A549 (cell line): ENCODE measurements around the gene RPTOR.

Experiments used
- BHLHE40 ChIP-seq: IDR thresholded peaks from 2 replicates; pipeline ENCODE4 v1.6.1; 2012; ENCODE audit warnings: low read depth, low read length, inconsistent platforms
- CHD2 ChIP-seq: fragments of 150-350 bp; IDR thresholded peaks from 2 replicates; pipeline ENCODE4 v1.6.1; 2014; ENCODE audit warnings: low read length; ENCODE audit not compliant: partially characterized antibody
- KDM1A ChIP-seq: fragments of 200-600 bp; sonication (generic); IDR thresholded peaks from 2 replicates; pipeline ENCODE4 v1.6.1; 2016; ENCODE audit warnings: low read depth, mild to moderate bottlenecking
- MAFK ChIP-seq: fragments of 450-650 bp; IDR thresholded peaks from 2 replicates; pipeline ENCODE4 v1.6.1; 2014; ENCODE audit not compliant: partially characterized antibody
- POLR2A ChIP-seq: IDR thresholded peaks from 2 replicates; pipeline ENCODE4 v1.6.1; 2012; ENCODE audit warnings: mild to moderate bottlenecking, low read length
- TF ChIP-seq, protein P1 (sequence below): IDR thresholded peaks from 2 replicates; pipeline ENCODE4 v1.6.1; 2012; ENCODE audit warnings: low read depth, borderline replicate concordance
- TF ChIP-seq, protein P2 (sequence below): fragments of >200 bp; sonication (Bioruptor Twin); formaldehyde crosslinking; IDR thresholded peaks from 3 replicates; pipeline ENCODE4 v1.5.1; 2016
- TF ChIP-seq, protein P3 (sequence below): IDR thresholded peaks from 2 replicates; pipeline ENCODE4 v1.6.1; 2012
- TF ChIP-seq, protein P4 (sequence below): fragments of >200 bp; sonication (Bioruptor Twin); formaldehyde crosslinking; IDR thresholded peaks from 3 replicates; pipeline ENCODE4 v1.6.1; 2016

DNA sequence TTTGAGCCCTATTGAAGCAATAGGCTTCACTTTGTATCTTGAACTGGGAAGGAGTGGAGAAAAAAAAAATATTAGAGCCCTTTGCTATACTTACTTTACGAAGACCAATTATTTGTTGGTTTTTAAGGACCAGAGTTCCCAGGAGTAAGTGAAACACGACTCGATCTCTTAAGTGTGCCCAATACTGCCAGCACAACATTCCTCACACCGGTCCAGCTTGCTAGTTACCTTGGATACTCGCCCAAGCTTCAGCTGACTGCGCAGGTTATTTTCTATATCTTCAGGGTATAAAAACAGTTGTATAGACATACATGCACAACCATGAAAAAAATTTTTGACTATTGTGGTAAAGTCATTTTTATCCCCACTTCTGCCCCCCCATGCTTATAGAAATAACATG, 72.1 kb downstream of the RPTOR start:
- TF ChIP-seq MAFK: no peak
- TF ChIP-seq, protein P1, sequence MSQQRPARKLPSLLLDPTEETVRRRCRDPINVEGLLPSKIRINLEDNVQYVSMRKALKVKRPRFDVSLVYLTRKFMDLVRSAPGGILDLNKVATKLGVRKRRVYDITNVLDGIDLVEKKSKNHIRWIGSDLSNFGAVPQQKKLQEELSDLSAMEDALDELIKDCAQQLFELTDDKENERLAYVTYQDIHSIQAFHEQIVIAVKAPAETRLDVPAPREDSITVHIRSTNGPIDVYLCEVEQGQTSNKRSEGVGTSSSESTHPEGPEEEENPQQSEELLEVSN: no peak
- TF ChIP-seq, protein P2, sequence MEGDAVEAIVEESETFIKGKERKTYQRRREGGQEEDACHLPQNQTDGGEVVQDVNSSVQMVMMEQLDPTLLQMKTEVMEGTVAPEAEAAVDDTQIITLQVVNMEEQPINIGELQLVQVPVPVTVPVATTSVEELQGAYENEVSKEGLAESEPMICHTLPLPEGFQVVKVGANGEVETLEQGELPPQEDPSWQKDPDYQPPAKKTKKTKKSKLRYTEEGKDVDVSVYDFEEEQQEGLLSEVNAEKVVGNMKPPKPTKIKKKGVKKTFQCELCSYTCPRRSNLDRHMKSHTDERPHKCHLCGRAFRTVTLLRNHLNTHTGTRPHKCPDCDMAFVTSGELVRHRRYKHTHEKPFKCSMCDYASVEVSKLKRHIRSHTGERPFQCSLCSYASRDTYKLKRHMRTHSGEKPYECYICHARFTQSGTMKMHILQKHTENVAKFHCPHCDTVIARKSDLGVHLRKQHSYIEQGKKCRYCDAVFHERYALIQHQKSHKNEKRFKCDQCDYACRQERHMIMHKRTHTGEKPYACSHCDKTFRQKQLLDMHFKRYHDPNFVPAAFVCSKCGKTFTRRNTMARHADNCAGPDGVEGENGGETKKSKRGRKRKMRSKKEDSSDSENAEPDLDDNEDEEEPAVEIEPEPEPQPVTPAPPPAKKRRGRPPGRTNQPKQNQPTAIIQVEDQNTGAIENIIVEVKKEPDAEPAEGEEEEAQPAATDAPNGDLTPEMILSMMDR: no peak
- TF ChIP-seq, protein P3, sequence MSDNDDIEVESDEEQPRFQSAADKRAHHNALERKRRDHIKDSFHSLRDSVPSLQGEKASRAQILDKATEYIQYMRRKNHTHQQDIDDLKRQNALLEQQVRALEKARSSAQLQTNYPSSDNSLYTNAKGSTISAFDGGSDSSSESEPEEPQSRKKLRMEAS: no peak
- no peak for TF ChIP-seq BHLHE40
- no peak for TF ChIP-seq CHD2
- TF ChIP-seq POLR2A: no peak
- TF ChIP-seq, protein P4, sequence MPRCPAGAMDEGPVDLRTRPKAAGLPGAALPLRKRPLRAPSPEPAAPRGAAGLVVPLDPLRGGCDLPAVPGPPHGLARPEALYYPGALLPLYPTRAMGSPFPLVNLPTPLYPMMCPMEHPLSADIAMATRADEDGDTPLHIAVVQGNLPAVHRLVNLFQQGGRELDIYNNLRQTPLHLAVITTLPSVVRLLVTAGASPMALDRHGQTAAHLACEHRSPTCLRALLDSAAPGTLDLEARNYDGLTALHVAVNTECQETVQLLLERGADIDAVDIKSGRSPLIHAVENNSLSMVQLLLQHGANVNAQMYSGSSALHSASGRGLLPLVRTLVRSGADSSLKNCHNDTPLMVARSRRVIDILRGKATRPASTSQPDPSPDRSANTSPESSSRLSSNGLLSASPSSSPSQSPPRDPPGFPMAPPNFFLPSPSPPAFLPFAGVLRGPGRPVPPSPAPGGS: no peak
- TF ChIP-seq KDM1A: no peak
